Heart left ventricle (tissue), 16 donors: ENCODE results near the gene OS9. TPM values are rescaled to one million over a fixed set of nuclear protein-coding genes. Genes with fewer than 3 reads are reported as not detected.

ENCODE experiments used
- ATAC-seq, 4 donors: fragments of 200-7000 bp; cut with Tn5 transposase; one replicate each; pipeline ENCODE4 v1.9.1; 2020 to 2022; ENCODE audit warnings: moderate library complexity in 4 of 4, mild to moderate bottlenecking in 3 of 4, moderate number of reproducible peaks in 1 of 4
- DNase-seq, 5 donors: peaks; one replicate each; pipeline ENCODE4 v3.0.0-alpha.2; 2020
- H3K27ac ChIP-seq, 12 donors: fragments of 200-600 bp; sonication (generic) in 4 of 12; one replicate each; pipeline versions ENCODE4 v1.5.0 to v1.8.0; 2016 to 2022; ENCODE audit warnings: mild to moderate bottlenecking in 2 of 12
- H3K27me3 ChIP-seq, 9 donors: fragments of 200-600 bp; sonication (generic) in 2 of 9; one replicate each; pipeline versions ENCODE4 v1.5.1 to v1.8.0; 2016 to 2022; ENCODE audit warnings: mild to moderate bottlenecking in 3 of 9
- H3K36me3 ChIP-seq, 9 donors: fragments of 200-600 bp; sonication (generic) in 2 of 9; one replicate each; pipeline versions ENCODE4 v1.5.0 to v1.8.0; 2018 to 2022; ENCODE audit warnings: mild to moderate bottlenecking in 2 of 9
- H3K4me1 ChIP-seq, 12 donors: fragments of 200-600 bp; sonication (generic) in 4 of 12; one replicate each; pipeline versions ENCODE4 v1.5.0 to v1.8.0; 2016 to 2022; ENCODE audit warnings: mild to moderate bottlenecking in 3 of 12
- H3K4me3 ChIP-seq, 12 donors: fragments of 200-600 bp; sonication (generic) in 4 of 12; one replicate each; pipeline versions ENCODE4 v1.5.0 to v1.8.0; 2017 to 2022; ENCODE audit warnings: mild to moderate bottlenecking in 9 of 12, moderate library complexity in 4 of 12
- H3K9me3 ChIP-seq, 12 donors: fragments of 200-600 bp; sonication (generic) in 4 of 12; one replicate each; pipeline versions ENCODE4 v1.5.0 to v1.8.0; 2016 to 2022; ENCODE audit warnings: mild to moderate bottlenecking in 1 of 12
- POLR2A ChIP-seq, 2 donors: fragments of 450-650 bp; IDR thresholded peaks; one replicate each; pipeline ENCODE4 v1.6.1; 2017; ENCODE audit warnings: antibody characterized with exemption in 2 of 2, mild to moderate bottlenecking in 2 of 2, moderate library complexity in 2 of 2
- WGBS, 4 donors: extraction: QIAGEN DNeasy Blood & Tissue Kit in 2 of 4; methylation state at CpG; one replicate each; pipeline versions ENCODE4 v1.1.5 to v1.1.7; 2013 to 2018; 5-methylcytosine and 5-hydroxymethylcytosine counted together
- intact Hi-C, 10 donors: fragments of 100-400 bp; cut with DNase I; formaldehyde crosslinking; loops; one replicate each; pipeline versions ENCODE4 v1.11.1 to v1.14.2; 2022
- polyA plus RNA-seq, 2 donors: library from polyadenylated mRNA; stranded (reverse); fragments of 200-250 nt; gene quantifications; one replicate each; pipeline ENCODE4 v1.2.3, GENCODE V29; 2013
- total RNA-seq, 9 donors: library from RNA; depleted of rRNA in 2 of 9; stranded (reverse); fragments of >200 nt in 2 of 9; fragmentation: NEBNext Ultra II Directional in 3 of 9; extraction: Animal tissue kit (Norgen Biotek cat#: 25700) in 3 of 9; gene quantifications; one replicate each; pipeline versions ENCODE4 v1.1.0 to v1.2.4, GENCODE V29; 2016 to 2023
- TF ChIP-seq, protein P1 (sequence below), 12 donors: fragments of 200-600 bp; sonication (generic) in 4 of 12; IDR thresholded peaks; one replicate each; pipeline versions ENCODE4 v1.5.0 to v1.8.0; 2018 to 2022; ENCODE audit warnings: antibody characterized with exemption in 12 of 12, mild to moderate bottlenecking in 5 of 12
- donor health status: ischemic (EF 13 %, LVEDD 7.1; RV severe dilation, severe dysfunction).
- donor health status: healthy with polysubstance abuse.
- donor health status: DM: no; HTN: yes; CAD: no.
- donor health status: DM: no; HTN: no; CAD: no.
- donor health status: ischemic (EF 25% LVEDD 6.9; RV normal size, moderate dysfunction).
- donor health status: ischemic (EF 25% LVEDD 5.7; RV mildly dilated, moderate dysfunction).
- donor health status: healthy.
- donor health status: DM: yes; HTN: yes; CAD: no.
- donor health status: ischemic (EF 35%, LVEDD 5.7; RV mildly dilated, moderate dysfunction).
- donor health status: nonischemic (EF 11% LVEDD 7.7; RV severe dilation, severe dysfunction).
- donor health status: DM: yes; HTN: yes; CAD: no.
- donor health status: PGD.
- donor health status: ischemic (EF 29% LVEDD 5.4; RV normal size, mild dysfunction).
- donor health status: nonischemic (EF 23%, LVEDD 6.1; RV moderate dilation, normal function).

Gene OS9
- total and polyA plus RNA-seq, 11 donors = 89.4 to 196 (median 130) TPM

DNA sequence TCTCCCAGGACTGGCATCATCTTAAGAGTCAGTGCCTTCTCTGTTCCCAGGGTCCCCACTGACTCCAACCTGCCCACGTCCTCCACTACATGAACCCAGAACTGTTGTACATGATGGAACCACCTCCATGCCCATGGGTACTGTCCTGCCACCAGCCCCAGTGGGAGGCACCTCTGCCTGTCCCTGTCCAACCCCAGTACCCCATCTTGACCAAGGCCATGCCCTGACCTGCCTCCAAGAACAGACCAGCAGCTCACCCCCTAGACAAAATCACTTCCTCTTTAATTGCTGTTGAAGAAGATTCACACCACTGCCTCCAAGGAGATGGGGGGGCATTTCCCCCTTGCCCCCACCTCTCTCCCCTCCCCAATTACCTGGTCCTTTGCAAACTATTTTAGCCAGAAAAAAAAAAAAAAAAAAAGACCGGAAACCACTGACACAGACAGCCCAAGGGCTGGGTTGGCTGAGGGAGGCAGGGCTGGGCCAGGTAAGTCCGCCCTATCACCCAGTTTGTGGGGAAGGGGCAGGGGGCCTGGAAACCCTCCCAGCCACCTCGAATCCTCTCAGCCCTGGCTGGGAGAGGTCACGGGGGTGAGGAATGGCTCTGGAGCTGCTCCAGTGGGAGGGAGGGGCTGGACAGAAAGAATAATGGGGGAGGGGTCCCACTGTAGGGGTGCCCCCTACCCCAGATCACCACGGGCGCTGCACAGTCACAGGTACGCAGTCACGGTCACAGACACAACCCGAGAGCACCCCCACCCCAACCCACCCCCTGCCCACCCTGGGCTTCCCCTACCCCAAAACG, 31.2 kb downstream of the OS9 start:
- Histone ChIP-seq H3K9me3 (no peaks in the 10 kb centered on the region), H3K36me3 (peaks cover 0 to 51% (median 18%) of the 10 kb centered on the region in 9 donors), H3K4me3 (no peak overlapping the region), H3K4me1 (peaks cover 0 to 29% (median 9%) of the 10 kb centered on the region in 12 donors), H3K27ac (no peak overlapping the region), H3K27me3 (peaks cover 0 to 20% (median 0%) of the 10 kb centered on the region in 9 donors)
- peak in 2 of 5 donors; percentile 7 to 16 for DNase-seq
- no peak for ATAC-seq
- 54 to 64% (median 59%) methylated on average over 7 to 11 of the region's 11 CpGs for WGBS, 4 donors
- TF ChIP-seq, protein P1, sequence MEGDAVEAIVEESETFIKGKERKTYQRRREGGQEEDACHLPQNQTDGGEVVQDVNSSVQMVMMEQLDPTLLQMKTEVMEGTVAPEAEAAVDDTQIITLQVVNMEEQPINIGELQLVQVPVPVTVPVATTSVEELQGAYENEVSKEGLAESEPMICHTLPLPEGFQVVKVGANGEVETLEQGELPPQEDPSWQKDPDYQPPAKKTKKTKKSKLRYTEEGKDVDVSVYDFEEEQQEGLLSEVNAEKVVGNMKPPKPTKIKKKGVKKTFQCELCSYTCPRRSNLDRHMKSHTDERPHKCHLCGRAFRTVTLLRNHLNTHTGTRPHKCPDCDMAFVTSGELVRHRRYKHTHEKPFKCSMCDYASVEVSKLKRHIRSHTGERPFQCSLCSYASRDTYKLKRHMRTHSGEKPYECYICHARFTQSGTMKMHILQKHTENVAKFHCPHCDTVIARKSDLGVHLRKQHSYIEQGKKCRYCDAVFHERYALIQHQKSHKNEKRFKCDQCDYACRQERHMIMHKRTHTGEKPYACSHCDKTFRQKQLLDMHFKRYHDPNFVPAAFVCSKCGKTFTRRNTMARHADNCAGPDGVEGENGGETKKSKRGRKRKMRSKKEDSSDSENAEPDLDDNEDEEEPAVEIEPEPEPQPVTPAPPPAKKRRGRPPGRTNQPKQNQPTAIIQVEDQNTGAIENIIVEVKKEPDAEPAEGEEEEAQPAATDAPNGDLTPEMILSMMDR (IDR thresholded peaks at IDR 0.05) = no peak
- no peak for TF ChIP-seq POLR2A (IDR thresholded peaks at IDR 0.05)
- intact Hi-C loops = no loop called here

DNA sequence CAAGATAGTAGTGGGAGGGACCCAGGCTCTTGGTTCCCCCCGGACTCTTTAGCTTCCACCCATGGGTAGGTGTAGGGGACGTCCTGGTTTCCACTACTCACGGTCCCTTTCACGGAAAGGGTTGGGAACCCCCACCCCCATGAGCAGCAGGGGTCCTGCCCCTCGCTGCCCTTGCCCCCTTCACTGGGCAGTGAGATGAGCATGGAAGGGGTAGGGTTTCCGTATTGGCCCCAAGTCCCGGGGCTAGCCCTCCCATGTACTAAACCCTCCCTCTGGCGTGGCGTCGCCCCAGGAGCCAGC, 31.9 kb downstream of the OS9 start:
- WGBS, 4 donors = 11 to 26% (median 25%) methylated on average over 8 to 10 of the region's 10 CpGs
- Histone ChIP-seq H3K4me3 (peak overlapping the region in 11 of 12 donors; percentile 29 to 71 (median 63)), H3K9me3 (no peaks in the 10 kb centered on the region), H3K27me3 (peaks cover 0 to 20% (median 0%) of the 10 kb centered on the region in 9 donors), H3K36me3 (peaks cover 0 to 49% (median 12%) of the 10 kb centered on the region in 9 donors), H3K27ac (peak overlapping the region in 9 of 12 donors; percentile 60 to 76 (median 70)), H3K4me1 (peaks cover 0 to 29% (median 9%) of the 10 kb centered on the region in 12 donors)
- intact Hi-C loops = no loop called here
- DNase-seq = no peak
- TF ChIP-seq, protein P1 (IDR thresholded peaks at IDR 0.05) = no peak
- no peak for TF ChIP-seq POLR2A (IDR thresholded peaks at IDR 0.05)
- no peak for ATAC-seq

DNA sequence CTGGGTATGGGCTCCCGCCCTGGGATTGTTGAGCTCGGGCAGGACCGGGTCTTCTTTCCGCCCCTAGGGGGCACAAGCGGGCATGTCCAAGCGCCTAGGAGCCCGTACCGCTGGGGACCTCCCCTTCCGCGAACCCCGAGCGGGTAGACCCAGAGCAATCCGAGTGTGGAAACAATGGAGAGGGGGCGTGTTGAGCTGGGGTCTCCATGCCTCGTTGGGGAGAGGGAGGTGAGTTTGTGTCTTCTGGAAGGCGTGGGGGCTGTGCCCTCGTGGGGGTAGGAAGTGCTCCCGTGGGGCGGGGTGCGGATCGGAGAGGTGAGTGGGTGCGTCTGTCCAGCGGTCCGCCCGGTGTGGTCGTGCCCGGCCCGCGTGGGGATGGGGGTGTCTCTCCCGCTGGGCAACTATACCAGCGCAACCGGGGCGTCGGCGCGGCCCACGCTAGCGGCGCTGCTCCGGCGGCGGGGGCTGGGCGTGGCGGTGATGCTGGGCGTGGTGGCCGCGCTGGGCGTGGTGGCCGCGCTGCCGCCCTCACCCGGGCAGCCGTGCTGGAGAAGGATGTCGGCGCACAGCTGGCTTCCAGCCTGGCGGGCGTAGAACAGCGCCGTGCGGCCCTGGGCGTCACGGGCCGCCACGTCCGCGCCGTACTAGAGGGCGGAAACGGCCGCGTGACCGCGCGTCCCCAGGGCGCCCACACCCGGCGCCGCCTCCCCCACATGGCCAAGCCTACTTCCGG, 32.4 kb downstream of the OS9 start:
- Histone ChIP-seq H3K9me3 (no peaks in the 10 kb centered on the region), H3K27me3 (peaks cover 0 to 20% (median 0%) of the 10 kb centered on the region in 9 donors), H3K4me3 (peak overlapping the region; percentile 29 to 71 (median 62)), H3K36me3 (peaks cover 0 to 49% (median 6%) of the 10 kb centered on the region in 9 donors), H3K4me1 (peaks cover 0 to 29% (median 9%) of the 10 kb centered on the region in 12 donors), H3K27ac (peak overlapping the region; percentile 7 to 76 (median 66))
- 5 to 27% (median 17%) methylated on average over 27 to 79 of the region's 79 CpGs for WGBS, 4 donors
- DNase-seq (peak; percentile 75 to 85 (median 80)), ATAC-seq (peak; percentile 48 to 82 (median 78))
- intact Hi-C loops = no loop called here
- TF ChIP-seq, protein P1 (IDR thresholded peaks at IDR 0.05) = peak; percentile 53 to 80 (median 66)
- TF ChIP-seq POLR2A (IDR thresholded peaks at IDR 0.05) = no peak
